K562 (cell line): Measurements from ENCODE around the gene TUFM. TPM values are rescaled to one million over a fixed set of nuclear protein-coding genes. Genes with fewer than 3 reads are reported as not detected.

ENCODE experiments used
- ATAC-seq: fragments of 200-7000 bp; cut with Tn5 transposase; 3 replicates; pipeline ENCODE4 v1.9.1; 2020; ENCODE audit warnings: moderate library complexity
- BruUV-seq: library from RNA; stranded (reverse); fragments of 400-500 nt; replicated peaks from 2 replicates; lab custom pipeline; 2021; lab: Mats Ljungman, UMichigan
- CTCF ChIA-PET: fragments of 300-600 bp; formaldehyde crosslinking; extraction: SDS; loops from one replicate; lab custom pipeline; 2021; ENCODE audit warnings: low intra/inter-chr PET ratio; lab: Yijun Ruan, JAX
- POLR2A ChIA-PET: fragments of 300-600, 350-650 bp; sonication (Branson Sonifier 250); formaldehyde crosslinking; extraction: SDS; loops from one replicate; lab custom pipeline; 2021; ENCODE audit warnings: antibody characterized with exemption, inconsistent platforms; lab: Yijun Ruan, JAX
- DNase-seq, 4 experiments: peaks; one replicate each; pipeline versions ENCODE4 v3.0.0 to v3.0.0-alpha.2; 2011 to 2018; ENCODE audit warnings: low spot score in 3 of 4, mixed read lengths in 3 of 4; ENCODE audit errors: extremely low read depth in 1 of 4
- FAIRE-seq: peaks from 2 replicates; lab custom pipeline; 2011; peaks lifted over from hg19 to GRCh38; lab: Jason Lieb, UNC
- H2AFZ ChIP-seq: 2 replicates; pipeline ENCODE4 v1.6.0; 2011; ENCODE audit warnings: low read depth, low read length, control low read depth, inconsistent platforms
- H3K27ac ChIP-seq: fragments of 200-600 bp; 3 replicates; pipeline ENCODE4 v1.8.0; 2011; ENCODE audit warnings: low read depth, mild to moderate bottlenecking, control low read depth, inconsistent platforms, low read length, moderate library complexity, mixed read lengths; ENCODE audit errors: extremely low read depth
- H3K27me3 ChIP-seq, 2 experiments: fragments of 300-600 bp in 1 of 2; 2 replicates in 1 of 2; 3 replicates in 1 of 2; pipeline versions ENCODE4 v1.6.0 to v1.8.0; 2011; ENCODE audit warnings: inconsistent platforms in 2 of 2, low read length in 2 of 2, mild to moderate bottlenecking in 1 of 2, mixed read lengths in 1 of 2, moderate library complexity in 1 of 2; ENCODE audit not compliant: control insufficient read depth in 2 of 2, insufficient read depth in 2 of 2
- H3K36me3 ChIP-seq: fragments of 300-600 bp; 3 replicates; pipeline ENCODE4 v1.8.0; 2011; ENCODE audit warnings: mild to moderate bottlenecking, low read length, inconsistent platforms; ENCODE audit not compliant: control insufficient read depth, insufficient read depth
- H3K4me1 ChIP-seq, 2 experiments: fragments of 200-600 bp in 1 of 2; replicated peaks in 1 of 2; 2 replicates in 1 of 2; 3 replicates in 1 of 2; pipeline versions ENCODE4 v1.5.1 to v1.8.0; 2011; ENCODE audit warnings: inconsistent platforms in 2 of 2, low read length in 2 of 2, mild to moderate bottlenecking in 1 of 2, mixed read lengths in 1 of 2, moderate library complexity in 1 of 2; ENCODE audit not compliant: control insufficient read depth in 2 of 2, insufficient read depth in 2 of 2
- H3K4me2 ChIP-seq: 2 replicates; pipeline ENCODE4 v1.6.1; 2011; ENCODE audit warnings: low read length, control low read depth, inconsistent platforms, mixed read lengths; ENCODE audit not compliant: insufficient read depth
- H3K4me3 ChIP-seq: fragments of 200-600 bp; sonication (generic), shearing (Covaris generic); 2 replicates; pipeline ENCODE4 v1.5.1; 2016; ENCODE audit warnings: control low read depth, inconsistent platforms
- H3K79me2 ChIP-seq: fragments of 200-600 bp; 3 replicates; pipeline ENCODE4 v1.8.0; 2011; ENCODE audit warnings: low read length, inconsistent platforms; ENCODE audit not compliant: control insufficient read depth, insufficient read depth
- H3K9ac ChIP-seq, 2 experiments: 2 replicates each; pipeline versions ENCODE4 v1.6.0 to v1.6.1; 2011; ENCODE audit warnings: low read depth in 2 of 2, low read length in 2 of 2, control low read depth in 1 of 2, inconsistent platforms in 1 of 2, mild to moderate bottlenecking in 1 of 2, mixed read lengths in 1 of 2; ENCODE audit not compliant: insufficient read depth in 1 of 2
- H3K9me1 ChIP-seq: one replicate; pipeline ENCODE4 v1.6.0; 2011; ENCODE audit warnings: inconsistent platforms, mild to moderate bottlenecking, low read length, moderate library complexity; ENCODE audit not compliant: control insufficient read depth, insufficient read depth
- H3K9me3 ChIP-seq: replicated peaks from 2 replicates; pipeline ENCODE4 v1.5.1; 2011; ENCODE audit warnings: low read depth, low read length, inconsistent platforms; ENCODE audit not compliant: control insufficient read depth, insufficient read depth
- H4K20me1 ChIP-seq: replicated peaks from 2 replicates; pipeline ENCODE4 v1.6.1; 2011; ENCODE audit warnings: low read length, inconsistent platforms, mixed read lengths; ENCODE audit not compliant: control insufficient read depth, insufficient read depth
- CCNT2 ChIP-seq: IDR thresholded peaks from 2 replicates; pipeline ENCODE4 v1.6.1; 2011; ENCODE audit warnings: borderline replicate concordance, low read depth, mild to moderate bottlenecking, moderate library complexity, mixed read lengths, low read length; ENCODE audit not compliant: insufficient read length; ENCODE audit errors: extremely low read depth
- HDAC2 ChIP-seq: fragments of 450-650 bp; IDR thresholded peaks from 2 replicates; pipeline ENCODE4 v1.6.1; 2016; ENCODE audit warnings: mild to moderate bottlenecking
- HMG20B ChIP-seq: fragments of 250-450 bp; sonication (Bioruptor Pico); IDR thresholded peaks from 2 replicates; pipeline ENCODE4 v1.5.0; 2021; ENCODE audit warnings: mild to moderate bottlenecking
- KDM1A ChIP-seq, 2 experiments: fragments of 450-650 bp; IDR thresholded peaks; 2 replicates each; pipeline ENCODE4 v1.6.1; 2016; ENCODE audit warnings: mild to moderate bottlenecking in 2 of 2
- POLR2B ChIP-seq: fragments of 450-650 bp; IDR thresholded peaks from 2 replicates; pipeline ENCODE4 v1.6.1; 2018; ENCODE audit warnings: low read depth; ENCODE audit not compliant: partially characterized antibody
- POLR2G ChIP-seq: fragments of 200-400 bp; formaldehyde crosslinking; IDR thresholded peaks from 2 replicates; pipeline ENCODE4 v1.6.1; 2017; ENCODE audit warnings: low read depth, mild to moderate bottlenecking, antibody characterized with exemption, low read length, moderate library complexity
- TAL1 ChIP-seq: fragments of 450-650 bp; IDR thresholded peaks from 2 replicates; pipeline ENCODE4 v1.6.1; 2016; ENCODE audit warnings: mild to moderate bottlenecking
- XRCC5 ChIP-seq: fragments of 200-400 bp; formaldehyde crosslinking; IDR thresholded peaks from 2 replicates; pipeline ENCODE4 v1.6.1; 2017; ENCODE audit warnings: low read depth, mild to moderate bottlenecking, low read length
- WGBS: fragments of 100-300 bp; shearing (Covaris generic); methylation state at CpG from one replicate; pipeline ENCODE4 v1.1.6; 2016; ENCODE audit warnings: low coverage, mixed read lengths; ENCODE audit not compliant: insufficient coverage; ENCODE audit errors: missing lambda C conversion rate; 5-methylcytosine and 5-hydroxymethylcytosine counted together
- in situ Hi-C: fragments of 300-500 bp; cut with MboI; formaldehyde crosslinking; loops from 4 replicates; pipeline ENCODE4 v1.15.0; 2018; ENCODE audit warnings: inconsistent platforms, mixed read lengths
- intact Hi-C: fragments of 100-400 bp; cut with micrococcal nuclease; formaldehyde crosslinking; loops from 2 replicates; pipeline ENCODE4 v1.14.2; 2022
- polyA plus RNA-seq, 8 experiments: library from polyadenylated mRNA; depleted of rRNA in 4 of 8; stranded (reverse) in 5 of 8; unstranded in 3 of 8; fragments of >200 nt; fragmentation: Nextera tagmentation in 2 of 8; fragmentation: Illumina TruSeq in 1 of 8; extraction: Ambion mirVana in 2 of 8; extraction: Trizol in 1 of 8; gene quantifications; 2 replicates each; pipeline versions ENCODE4 v1.2.1 to v1.2.3, GENCODE V29; 2011 to 2014; ENCODE audit warnings: inconsistent platforms in 1 of 8, missing spikeins in 1 of 8
- total RNA-seq, 7 experiments: library from RNA; depleted of rRNA in 6 of 7; stranded (reverse); fragments of >200 nt in 6 of 7; fragmentation: Illumina TruSeq in 2 of 7; extraction: Trizol in 2 of 7; gene quantifications; 2 replicates each; pipeline versions ENCODE4 v1.2.1 to v1.2.3, GENCODE V29; 2011 to 2021; ENCODE audit warnings: low replicate concordance in 1 of 7
- TF ChIP-seq, protein P1 (sequence below): fragments of 250-450 bp; sonication (Bioruptor Pico); IDR thresholded peaks from 2 replicates; pipeline ENCODE4 v1.4.0; 2020; ENCODE audit warnings: mild to moderate bottlenecking, moderate library complexity

TUFM gene
- total and polyA plus RNA-seq, 9 of the 15 experiments (the other 6 are each of a cell fraction or from before 2014, with no cell fraction given) = 34.1 to 434 (median 256) TPM

DNA sequence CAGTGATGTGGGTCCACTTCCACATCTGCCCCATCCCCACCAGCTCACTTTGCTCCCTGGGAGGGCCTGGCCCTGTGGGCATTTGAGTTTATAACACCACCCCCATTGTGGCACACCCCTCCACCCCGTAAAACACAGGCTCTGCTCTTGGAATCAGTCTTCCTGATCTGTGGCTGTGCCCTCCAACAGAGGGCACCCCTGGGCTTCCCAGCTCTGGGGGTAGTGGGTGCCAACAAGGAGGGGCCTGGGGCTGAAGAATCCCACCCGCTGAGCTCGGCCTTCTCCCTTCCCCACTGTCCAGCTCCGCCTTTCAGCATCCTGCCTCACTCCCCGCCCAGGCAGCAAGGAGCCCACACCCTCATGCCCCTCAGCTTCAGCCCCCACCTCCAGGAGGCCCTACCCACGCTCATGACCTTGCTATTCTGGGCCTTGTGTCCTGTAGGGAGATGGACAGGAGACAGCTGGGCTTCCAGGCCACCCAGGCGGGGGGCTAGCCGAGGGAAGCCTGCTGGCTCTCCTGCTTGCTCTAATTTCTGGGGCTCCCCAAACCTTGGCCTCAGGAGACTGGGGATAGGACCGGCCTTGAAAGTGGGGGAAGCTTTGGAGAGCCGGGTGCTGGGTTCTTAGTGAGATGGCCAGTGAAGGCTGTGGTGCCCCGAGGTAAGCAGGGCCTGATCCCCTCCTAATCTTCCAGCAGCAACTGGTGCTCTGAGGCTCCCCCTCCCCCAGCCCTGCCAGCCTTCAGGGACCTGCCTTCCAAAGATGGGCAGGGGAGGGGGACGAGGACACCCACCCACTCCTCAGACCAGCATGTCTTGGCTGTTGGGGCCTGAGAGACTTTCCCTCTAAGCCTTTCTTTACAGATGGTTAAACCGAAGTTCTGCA, 29.2 kb upstream of the TUFM start:
- POLR2A ChIA-PET = interaction anchor here (0.6 to 6.9 kb wide), 3 partner anchors 9 to 1173 kb away, joined by 3 to 58 read pairs (median 8); partner anchors contain the start of gene SH2B1
- intact Hi-C loops = no loop called here
- H3K9me1 ChIP-seq = no peaks in the 10 kb centered on the region
- H4K20me1 ChIP-seq = no peaks in the 10 kb centered on the region
- in situ Hi-C loops = no loop called here
- H3K27ac ChIP-seq = peak overlapping the region; percentile 16; the same call in 1 of the 3 replicates
- no peak for ATAC-seq
- no peak overlapping the region for H2AFZ ChIP-seq
- H3K36me3 ChIP-seq = peaks cover 42% of the 10 kb centered on the region; the same call in 2 of the 3 replicates
- TF ChIP-seq POLR2G (peak; percentile 61), HDAC2 (no peak)
- H3K4me3 ChIP-seq = no peak overlapping the region
- no peak overlapping the region for H3K4me2 ChIP-seq
- no peaks in the 10 kb centered on the region; a peak in 1 of 5 replicates for H3K27me3 ChIP-seq
- peaks cover 9% of the 10 kb centered on the region for H3K79me2 ChIP-seq
- H3K4me1 ChIP-seq = peaks cover 6 to 63% of the 10 kb centered on the region in 2 experiments; a peak in 4 of 5 replicates
- H3K9me3 ChIP-seq = no peaks in the 10 kb centered on the region
- BruUV-seq = no TSS peak
- peak overlapping the region in 1 of 2 experiments; percentile 23; a peak in 2 of 4 replicates for H3K9ac ChIP-seq
- CTCF ChIA-PET = no interaction called here
- no peak for FAIRE-seq
- 63% methylated on average over 8 of the region's 13 CpGs for WGBS
- DNase-seq = peak in 1 of 4 experiments; percentile 14

DNA sequence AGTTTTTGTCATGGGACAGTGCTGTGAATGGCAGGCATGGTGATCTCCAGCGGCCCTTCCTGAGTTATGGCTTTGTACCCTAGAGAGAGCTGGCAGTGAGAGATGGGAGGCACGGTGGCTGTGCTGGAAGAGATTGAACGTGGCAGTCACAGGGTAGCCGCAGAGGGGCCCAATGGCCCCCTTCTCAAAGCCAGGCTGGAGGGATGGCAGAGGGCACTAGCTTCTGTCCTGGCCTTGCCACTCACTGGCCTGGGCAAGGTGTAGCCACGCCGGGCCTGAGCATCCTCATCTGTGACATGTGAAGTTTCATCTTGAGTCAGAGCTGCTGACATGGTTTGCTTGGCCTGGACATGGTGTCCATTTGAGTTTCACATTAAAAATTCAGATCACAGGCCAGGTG, 28.3 kb upstream of the TUFM start:
- peak overlapping the region in 1 of 2 experiments; percentile 46; a peak in 1 of 4 replicates for H3K9ac ChIP-seq
- no peak overlapping the region for H2AFZ ChIP-seq
- ChIA-PET POLR2A (interaction anchor here (2.2 to 6.9 kb wide), 2 partner anchors 8 to 11 kb away, joined by 8 to 58 read pairs; partner anchors contain the start of gene SH2B1), CTCF (interaction anchor here (1.4 kb wide), 1 partner anchor 71 kb away, joined by 10 read pairs; no protein-coding TSS in a partner anchor)
- H3K27me3 ChIP-seq = no peaks in the 10 kb centered on the region; a peak in 1 of 5 replicates
- no peaks in the 10 kb centered on the region for H4K20me1 ChIP-seq
- no peak for DNase-seq
- in situ Hi-C loops = no loop called here
- no peak for ATAC-seq
- no peak overlapping the region for H3K4me2 ChIP-seq
- H3K4me3 ChIP-seq = no peak overlapping the region
- peaks cover 3 to 53% of the 10 kb centered on the region in 2 experiments; a peak in 4 of 5 replicates for H3K4me1 ChIP-seq
- no peaks in the 10 kb centered on the region for H3K9me3 ChIP-seq
- no TSS peak for BruUV-seq
- H3K27ac ChIP-seq = no peak overlapping the region
- peaks cover 52% of the 10 kb centered on the region; the same call in 2 of the 3 replicates for H3K36me3 ChIP-seq
- 98% methylated on average over 6 of the region's 6 CpGs for WGBS
- FAIRE-seq = no peak
- intact Hi-C loops = loop anchor here (5.0 kb wide), 1 partner anchor 73 kb away; no protein-coding TSS in a partner anchor
- no peaks in the 10 kb centered on the region for H3K9me1 ChIP-seq
- H3K79me2 ChIP-seq = peaks cover 8% of the 10 kb centered on the region
- TF ChIP-seq KDM1A (IDR thresholded peaks at IDR 0.05) = no peak
- no peak for TF ChIP-seq POLR2B
- TF ChIP-seq TAL1 = no peak
- TF ChIP-seq, protein P1, sequence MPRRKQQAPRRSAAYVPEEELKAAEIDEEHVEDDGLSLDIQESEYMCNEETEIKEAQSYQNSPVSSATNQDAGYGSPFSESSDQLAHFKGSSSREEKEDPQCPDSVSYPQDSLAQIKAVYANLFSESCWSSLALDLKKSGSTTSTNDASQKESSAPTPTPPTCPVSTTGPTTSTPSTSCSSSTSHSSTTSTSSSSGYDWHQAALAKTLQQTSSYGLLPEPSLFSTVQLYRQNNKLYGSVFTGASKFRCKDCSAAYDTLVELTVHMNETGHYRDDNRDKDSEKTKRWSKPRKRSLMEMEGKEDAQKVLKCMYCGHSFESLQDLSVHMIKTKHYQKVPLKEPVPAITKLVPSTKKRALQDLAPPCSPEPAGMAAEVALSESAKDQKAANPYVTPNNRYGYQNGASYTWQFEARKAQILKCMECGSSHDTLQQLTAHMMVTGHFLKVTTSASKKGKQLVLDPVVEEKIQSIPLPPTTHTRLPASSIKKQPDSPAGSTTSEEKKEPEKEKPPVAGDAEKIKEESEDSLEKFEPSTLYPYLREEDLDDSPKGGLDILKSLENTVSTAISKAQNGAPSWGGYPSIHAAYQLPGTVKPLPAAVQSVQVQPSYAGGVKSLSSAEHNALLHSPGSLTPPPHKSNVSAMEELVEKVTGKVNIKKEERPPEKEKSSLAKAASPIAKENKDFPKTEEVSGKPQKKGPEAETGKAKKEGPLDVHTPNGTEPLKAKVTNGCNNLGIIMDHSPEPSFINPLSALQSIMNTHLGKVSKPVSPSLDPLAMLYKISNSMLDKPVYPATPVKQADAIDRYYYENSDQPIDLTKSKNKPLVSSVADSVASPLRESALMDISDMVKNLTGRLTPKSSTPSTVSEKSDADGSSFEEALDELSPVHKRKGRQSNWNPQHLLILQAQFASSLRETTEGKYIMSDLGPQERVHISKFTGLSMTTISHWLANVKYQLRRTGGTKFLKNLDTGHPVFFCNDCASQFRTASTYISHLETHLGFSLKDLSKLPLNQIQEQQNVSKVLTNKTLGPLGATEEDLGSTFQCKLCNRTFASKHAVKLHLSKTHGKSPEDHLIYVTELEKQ (CRISPR knock-in tag) = no peak
- TF ChIP-seq CCNT2 = no peak
- no peak for TF ChIP-seq XRCC5
- no peak for TF ChIP-seq HMG20B (CRISPR knock-in tag)
